HG03108 (cell line): ENCODE data around the gene ZNF493.

Source experiments
- ATAC-seq: cut with Tn5 transposase; IDR thresholded peaks from one replicate; pipeline ENCODE4 v1.9.1; 2021; ENCODE audit warnings: moderate library complexity; ENCODE audit not compliant: unreplicated experiment

The ZNF493 gene

GRCh38 chr19:21396893-21397572 is at the start of gene ZNF493:
Gene ZNF493 (plus strand): TSS chr19:21397133. CDS start chr19:21397238, 105 bp downstream.
- ATAC-seq: peak; percentile 100

- ATAC-seq: no peak
Measured at GRCh38 chr19:21352830-21353229, 44.1 kb upstream of the ZNF493 start.

- peak; percentile 97 for ATAC-seq
Measured at GRCh38 chr19:21358768-21359451, 38.0 kb upstream of the ZNF493 start, which contains the start of gene ZNF738. Gene ZNF738 (plus strand): TSS chr19:21359000. CDS start chr19:21359141, 141 bp downstream.

GRCh38 chr19:21362291-21362690 is 34.6 kb upstream of the ZNF493 start:
- ATAC-seq: no peak

- no peak for ATAC-seq
Measured at GRCh38 chr19:21383980-21384582, 12.9 kb upstream of the ZNF493 start.

- ATAC-seq: no peak
Measured at GRCh38 chr19:21396121-21396520, 812 bp upstream of the ZNF493 start.

- ATAC-seq: no peak
Measured at GRCh38 chr19:21398851-21399250, 1.9 kb downstream of the ZNF493 start.

GRCh38 chr19:21402303-21402985 is 5.5 kb downstream of the ZNF493 start:
- no peak for ATAC-seq

- no peak for ATAC-seq
Measured at GRCh38 chr19:21410166-21410565, 13.2 kb downstream of the ZNF493 start.

- ATAC-seq: no peak
Measured at GRCh38 chr19:21422244-21422643, 25.3 kb downstream of the ZNF493 start.

GRCh38 chr19:21423057-21424041 is 26.4 kb downstream of the ZNF493 start:
- ATAC-seq: no peak

- ATAC-seq: no peak
Measured at GRCh38 chr19:21430675-21431074, 33.7 kb downstream of the ZNF493 start.

- no peak for ATAC-seq
Measured at GRCh38 chr19:21432590-21432989, 35.7 kb downstream of the ZNF493 start.

GRCh38 chr19:21434516-21434915 is 37.6 kb downstream of the ZNF493 start:
- ATAC-seq: no peak

- ATAC-seq: no peak
Measured at GRCh38 chr19:21434967-21435544, 38.1 kb downstream of the ZNF493 start.

GRCh38 chr19:21439201-21439751 is 42.3 kb downstream of the ZNF493 start:
- no peak for ATAC-seq

- no peak for ATAC-seq
Measured at GRCh38 chr19:21440321-21440720, 43.4 kb downstream of the ZNF493 start.

GRCh38 chr19:21451187-21451586 is 54.3 kb downstream of the ZNF493 start:
- ATAC-seq: no peak

- ATAC-seq: no peak
Measured at GRCh38 chr19:21454901-21455300, 58.0 kb downstream of the ZNF493 start.

GRCh38 chr19:21460686-21461085 is 63.8 kb downstream of the ZNF493 start:
- no peak for ATAC-seq
